ENCODE data around the gene ZSCAN29. TPM values are rescaled to one million over a fixed set of nuclear protein-coding genes. Genes with fewer than 3 reads are reported as not detected.
A peak's percentile ranks its signal among the peaks of the same experiment; 100 is the strongest.

The ZSCAN29 gene
- total and polyA plus RNA-seq, 2 of the 13 experiments (the other 11 are each of a cell fraction or from before 2014, with no cell fraction given) = 8.3 to 27.4 TPM

DNA sequence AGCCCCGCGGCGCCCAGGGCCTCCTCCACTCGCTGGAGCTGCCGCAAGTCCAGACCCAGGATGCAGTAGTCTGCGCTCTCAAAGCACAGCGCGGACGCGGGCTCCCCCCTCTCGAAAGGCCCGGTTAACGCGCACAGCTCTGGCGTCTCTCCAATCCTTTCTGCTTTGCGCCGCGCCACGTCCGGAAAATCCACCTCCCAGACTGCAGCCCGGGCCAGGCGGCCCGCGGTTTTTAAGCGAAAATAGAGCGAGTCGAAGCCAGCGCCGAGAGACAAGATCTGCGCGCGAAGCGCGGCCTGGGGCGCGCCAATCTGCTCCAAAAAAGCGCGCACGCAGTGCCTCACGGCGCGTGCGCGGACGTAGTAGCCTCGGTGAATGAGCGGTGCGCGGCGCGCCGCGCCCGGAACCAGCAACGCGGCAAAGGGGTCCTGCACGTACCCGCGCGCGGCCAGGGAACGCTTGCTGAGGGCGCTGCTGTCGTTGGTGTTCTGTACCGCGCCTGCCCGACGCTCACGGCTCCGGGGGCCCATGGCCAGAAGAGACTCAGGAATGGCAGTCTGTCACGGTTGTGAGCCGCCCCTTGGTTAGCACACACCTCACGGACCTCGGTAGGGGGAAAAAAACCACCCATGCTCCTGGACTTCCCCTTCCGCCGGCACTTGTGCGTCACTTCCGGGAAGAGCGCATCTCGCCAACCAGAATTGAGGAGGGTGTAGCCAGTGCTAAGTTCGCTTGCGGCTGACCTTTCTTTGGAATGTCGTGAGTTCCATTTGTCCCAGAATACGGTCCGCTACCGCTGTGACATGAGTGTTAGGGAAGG lies 40.7 kb downstream of the ZSCAN29 start, which contains the start of gene LCMT2 (continued):
- TF ChIP-seq ATF1 (CRISPR knock-in tag; IDR thresholded peaks at IDR 0.05) = peak; percentile 91
- TF ChIP-seq NFIB (CRISPR knock-in tag; IDR thresholded peaks at IDR 0.05; ENCODE audit: borderline replicate concordance) = no peak
- TF ChIP-seq ZNF75D (CRISPR knock-in tag; IDR thresholded peaks at IDR 0.05; ENCODE audit: borderline replicate concordance) = no peak
- TF ChIP-seq, protein P1, sequence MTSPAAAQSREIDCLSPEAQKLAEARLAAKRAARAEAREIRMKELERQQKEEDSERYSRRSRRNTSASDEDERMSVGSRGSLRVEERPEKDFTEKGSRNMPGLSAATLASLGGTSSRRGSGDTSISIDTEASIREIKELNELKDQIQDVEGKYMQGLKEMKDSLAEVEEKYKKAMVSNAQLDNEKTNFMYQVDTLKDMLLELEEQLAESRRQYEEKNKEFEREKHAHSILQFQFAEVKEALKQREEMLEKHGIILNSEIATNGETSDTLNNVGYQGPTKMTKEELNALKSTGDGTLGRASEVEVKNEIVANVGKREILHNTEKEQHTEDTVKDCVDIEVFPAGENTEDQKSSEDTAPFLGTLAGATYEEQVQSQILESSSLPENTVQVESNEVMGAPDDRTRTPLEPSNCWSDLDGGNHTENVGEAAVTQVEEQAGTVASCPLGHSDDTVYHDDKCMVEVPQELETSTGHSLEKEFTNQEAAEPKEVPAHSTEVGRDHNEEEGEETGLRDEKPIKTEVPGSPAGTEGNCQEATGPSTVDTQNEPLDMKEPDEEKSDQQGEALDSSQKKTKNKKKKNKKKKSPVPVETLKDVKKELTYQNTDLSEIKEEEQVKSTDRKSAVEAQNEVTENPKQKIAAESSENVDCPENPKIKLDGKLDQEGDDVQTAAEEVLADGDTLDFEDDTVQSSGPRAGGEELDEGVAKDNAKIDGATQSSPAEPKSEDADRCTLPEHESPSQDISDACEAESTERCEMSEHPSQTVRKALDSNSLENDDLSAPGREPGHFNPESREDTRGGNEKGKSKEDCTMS (CRISPR knock-in tag; conservative IDR thresholded peaks at IDR 0.05) = no peak
- TF ChIP-seq, protein P2, sequence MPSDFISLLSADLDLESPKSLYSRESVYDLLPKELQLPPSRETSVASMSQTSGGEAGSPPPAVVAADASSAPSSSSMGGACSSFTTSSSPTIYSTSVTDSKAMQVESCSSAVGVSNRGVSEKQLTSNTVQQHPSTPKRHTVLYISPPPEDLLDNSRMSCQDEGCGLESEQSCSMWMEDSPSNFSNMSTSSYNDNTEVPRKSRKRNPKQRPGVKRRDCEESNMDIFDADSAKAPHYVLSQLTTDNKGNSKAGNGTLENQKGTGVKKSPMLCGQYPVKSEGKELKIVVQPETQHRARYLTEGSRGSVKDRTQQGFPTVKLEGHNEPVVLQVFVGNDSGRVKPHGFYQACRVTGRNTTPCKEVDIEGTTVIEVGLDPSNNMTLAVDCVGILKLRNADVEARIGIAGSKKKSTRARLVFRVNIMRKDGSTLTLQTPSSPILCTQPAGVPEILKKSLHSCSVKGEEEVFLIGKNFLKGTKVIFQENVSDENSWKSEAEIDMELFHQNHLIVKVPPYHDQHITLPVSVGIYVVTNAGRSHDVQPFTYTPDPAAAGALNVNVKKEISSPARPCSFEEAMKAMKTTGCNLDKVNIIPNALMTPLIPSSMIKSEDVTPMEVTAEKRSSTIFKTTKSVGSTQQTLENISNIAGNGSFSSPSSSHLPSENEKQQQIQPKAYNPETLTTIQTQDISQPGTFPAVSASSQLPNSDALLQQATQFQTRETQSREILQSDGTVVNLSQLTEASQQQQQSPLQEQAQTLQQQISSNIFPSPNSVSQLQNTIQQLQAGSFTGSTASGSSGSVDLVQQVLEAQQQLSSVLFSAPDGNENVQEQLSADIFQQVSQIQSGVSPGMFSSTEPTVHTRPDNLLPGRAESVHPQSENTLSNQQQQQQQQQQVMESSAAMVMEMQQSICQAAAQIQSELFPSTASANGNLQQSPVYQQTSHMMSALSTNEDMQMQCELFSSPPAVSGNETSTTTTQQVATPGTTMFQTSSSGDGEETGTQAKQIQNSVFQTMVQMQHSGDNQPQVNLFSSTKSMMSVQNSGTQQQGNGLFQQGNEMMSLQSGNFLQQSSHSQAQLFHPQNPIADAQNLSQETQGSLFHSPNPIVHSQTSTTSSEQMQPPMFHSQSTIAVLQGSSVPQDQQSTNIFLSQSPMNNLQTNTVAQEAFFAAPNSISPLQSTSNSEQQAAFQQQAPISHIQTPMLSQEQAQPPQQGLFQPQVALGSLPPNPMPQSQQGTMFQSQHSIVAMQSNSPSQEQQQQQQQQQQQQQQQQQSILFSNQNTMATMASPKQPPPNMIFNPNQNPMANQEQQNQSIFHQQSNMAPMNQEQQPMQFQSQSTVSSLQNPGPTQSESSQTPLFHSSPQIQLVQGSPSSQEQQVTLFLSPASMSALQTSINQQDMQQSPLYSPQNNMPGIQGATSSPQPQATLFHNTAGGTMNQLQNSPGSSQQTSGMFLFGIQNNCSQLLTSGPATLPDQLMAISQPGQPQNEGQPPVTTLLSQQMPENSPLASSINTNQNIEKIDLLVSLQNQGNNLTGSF (CRISPR knock-in tag; IDR thresholded peaks at IDR 0.05) = 0 out of 2 replicates have a peak, but pooled peaks have one; percentile 56
- 0 out of 2 replicates have a peak, but pooled peaks have one; percentile 45 for TF ChIP-seq ISL2 (CRISPR knock-in tag; IDR thresholded peaks at IDR 0.05)
- TF ChIP-seq TP53 (CRISPR knock-in tag; conservative IDR thresholded peaks at IDR 0.05) = no peak; the same call in 1 of the 2 replicates
- TF ChIP-seq NCOA2 (CRISPR knock-in tag; IDR thresholded peaks at IDR 0.05) = peak; percentile 8; the same call in 1 of the 2 replicates
- peak; percentile 91 for TF ChIP-seq GATAD1 (CRISPR knock-in tag; IDR thresholded peaks at IDR 0.05)
- TF ChIP-seq IRX3 (CRISPR knock-in tag; IDR thresholded peaks at IDR 0.05; ENCODE audit: borderline replicate concordance, low read depth) = peak; percentile 14; the same call in 1 of the 2 replicates
- TF ChIP-seq JUN (CRISPR knock-in tag; IDR thresholded peaks at IDR 0.05) = no peak
- TF ChIP-seq, protein P3, sequence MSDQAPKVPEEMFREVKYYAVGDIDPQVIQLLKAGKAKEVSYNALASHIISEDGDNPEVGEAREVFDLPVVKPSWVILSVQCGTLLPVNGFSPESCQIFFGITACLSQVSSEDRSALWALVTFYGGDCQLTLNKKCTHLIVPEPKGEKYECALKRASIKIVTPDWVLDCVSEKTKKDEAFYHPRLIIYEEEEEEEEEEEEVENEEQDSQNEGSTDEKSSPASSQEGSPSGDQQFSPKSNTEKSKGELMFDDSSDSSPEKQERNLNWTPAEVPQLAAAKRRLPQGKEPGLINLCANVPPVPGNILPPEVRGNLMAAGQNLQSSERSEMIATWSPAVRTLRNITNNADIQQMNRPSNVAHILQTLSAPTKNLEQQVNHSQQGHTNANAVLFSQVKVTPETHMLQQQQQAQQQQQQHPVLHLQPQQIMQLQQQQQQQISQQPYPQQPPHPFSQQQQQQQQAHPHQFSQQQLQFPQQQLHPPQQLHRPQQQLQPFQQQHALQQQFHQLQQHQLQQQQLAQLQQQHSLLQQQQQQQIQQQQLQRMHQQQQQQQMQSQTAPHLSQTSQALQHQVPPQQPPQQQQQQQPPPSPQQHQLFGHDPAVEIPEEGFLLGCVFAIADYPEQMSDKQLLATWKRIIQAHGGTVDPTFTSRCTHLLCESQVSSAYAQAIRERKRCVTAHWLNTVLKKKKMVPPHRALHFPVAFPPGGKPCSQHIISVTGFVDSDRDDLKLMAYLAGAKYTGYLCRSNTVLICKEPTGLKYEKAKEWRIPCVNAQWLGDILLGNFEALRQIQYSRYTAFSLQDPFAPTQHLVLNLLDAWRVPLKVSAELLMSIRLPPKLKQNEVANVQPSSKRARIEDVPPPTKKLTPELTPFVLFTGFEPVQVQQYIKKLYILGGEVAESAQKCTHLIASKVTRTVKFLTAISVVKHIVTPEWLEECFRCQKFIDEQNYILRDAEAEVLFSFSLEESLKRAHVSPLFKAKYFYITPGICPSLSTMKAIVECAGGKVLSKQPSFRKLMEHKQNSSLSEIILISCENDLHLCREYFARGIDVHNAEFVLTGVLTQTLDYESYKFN (CRISPR knock-in tag; conservative IDR thresholded peaks at IDR 0.05) = peak; percentile 21; the same call in 1 of the 2 replicates
- TF ChIP-seq HOXA5 (CRISPR knock-in tag; IDR thresholded peaks at IDR 0.05) = peak; percentile 75; the same call in 1 of the 2 replicates
- no peak for TF ChIP-seq MEIS1 (CRISPR knock-in tag; IDR thresholded peaks at IDR 0.05; ENCODE audit: borderline replicate concordance)
- TF ChIP-seq ZNF251 (CRISPR knock-in tag; IDR thresholded peaks at IDR 0.05) = no peak
- no peak for TF ChIP-seq KDM6A (CRISPR knock-in tag; IDR thresholded peaks at IDR 0.05; ENCODE audit: low read depth)
- TF ChIP-seq ZNF180 (CRISPR knock-in tag; IDR thresholded peaks at IDR 0.05; ENCODE audit: borderline replicate concordance, low read depth) = no peak
- no peak for TF ChIP-seq ZNF660 (CRISPR knock-in tag; IDR thresholded peaks at IDR 0.05; ENCODE audit: borderline replicate concordance, low read depth)

Measured in HepG2 (cell line).